ENCODE data around the gene PPM1H. TPM values are rescaled to one million over a fixed set of nuclear protein-coding genes. Genes with fewer than 3 reads are reported as not detected.

The PPM1H gene
- total RNA-seq, 1 experiment from 2014 or later, result 37.1 TPM

DNA sequence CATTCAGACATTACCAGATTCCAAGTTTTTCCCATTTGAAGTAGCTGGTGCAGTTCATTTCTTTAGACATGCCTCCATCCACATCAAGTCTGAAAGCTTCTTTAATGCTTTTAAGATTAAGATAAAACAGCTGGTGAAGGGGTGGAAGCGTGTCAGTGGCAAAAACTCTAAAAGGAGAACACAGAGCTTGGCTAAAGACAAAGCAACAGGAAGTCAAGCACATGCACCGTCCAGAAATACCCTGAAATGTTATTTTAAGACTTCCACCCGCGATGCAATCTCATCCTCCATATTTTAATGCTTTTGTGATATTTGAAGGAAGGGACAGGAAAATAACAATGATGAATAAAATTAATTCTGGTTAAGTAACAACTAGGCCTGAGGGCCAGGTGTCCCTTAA is 31.8 kb downstream of the PPM1H start:
- Mint-ChIP-seq H3K4me1 (peaks cover 26% of the 10 kb centered on the region), H3K9me3 (no peaks in the 10 kb centered on the region), H3K27me3 (ENCODE audit: low read depth) (no peaks in the 10 kb centered on the region), H3K4me3 (no peak overlapping the region), H3K36me3 (no peaks in the 10 kb centered on the region), H3K27ac (no peak overlapping the region)
- CTCF ChIA-PET, result no interaction called here
- POLR2A ChIA-PET, result no interaction called here
- ATAC-seq, result no peak
- TF ChIP-seq FOXJ3 (CRISPR knock-in tag; IDR thresholded peaks at IDR 0.05; ENCODE audit: borderline replicate concordance) (no peak), ELF4 (CRISPR knock-in tag; IDR thresholded peaks at IDR 0.05; ENCODE audit: low read depth) (no peak), ZNF671 (CRISPR knock-in tag; IDR thresholded peaks at IDR 0.05) (no peak), MXD4 (CRISPR knock-in tag; IDR thresholded peaks at IDR 0.05; ENCODE audit: borderline replicate concordance) (no peak), SMAD3 (CRISPR knock-in tag; IDR thresholded peaks at IDR 0.05; ENCODE audit: borderline replicate concordance) (no peak), ZNF263 (CRISPR knock-in tag; IDR thresholded peaks at IDR 0.05; ENCODE audit: low read depth) (no peak), ZBTB21 (CRISPR knock-in tag; IDR thresholded peaks at IDR 0.05; ENCODE audit: borderline replicate concordance) (no peak)
- TF ChIP-seq, protein P1, sequence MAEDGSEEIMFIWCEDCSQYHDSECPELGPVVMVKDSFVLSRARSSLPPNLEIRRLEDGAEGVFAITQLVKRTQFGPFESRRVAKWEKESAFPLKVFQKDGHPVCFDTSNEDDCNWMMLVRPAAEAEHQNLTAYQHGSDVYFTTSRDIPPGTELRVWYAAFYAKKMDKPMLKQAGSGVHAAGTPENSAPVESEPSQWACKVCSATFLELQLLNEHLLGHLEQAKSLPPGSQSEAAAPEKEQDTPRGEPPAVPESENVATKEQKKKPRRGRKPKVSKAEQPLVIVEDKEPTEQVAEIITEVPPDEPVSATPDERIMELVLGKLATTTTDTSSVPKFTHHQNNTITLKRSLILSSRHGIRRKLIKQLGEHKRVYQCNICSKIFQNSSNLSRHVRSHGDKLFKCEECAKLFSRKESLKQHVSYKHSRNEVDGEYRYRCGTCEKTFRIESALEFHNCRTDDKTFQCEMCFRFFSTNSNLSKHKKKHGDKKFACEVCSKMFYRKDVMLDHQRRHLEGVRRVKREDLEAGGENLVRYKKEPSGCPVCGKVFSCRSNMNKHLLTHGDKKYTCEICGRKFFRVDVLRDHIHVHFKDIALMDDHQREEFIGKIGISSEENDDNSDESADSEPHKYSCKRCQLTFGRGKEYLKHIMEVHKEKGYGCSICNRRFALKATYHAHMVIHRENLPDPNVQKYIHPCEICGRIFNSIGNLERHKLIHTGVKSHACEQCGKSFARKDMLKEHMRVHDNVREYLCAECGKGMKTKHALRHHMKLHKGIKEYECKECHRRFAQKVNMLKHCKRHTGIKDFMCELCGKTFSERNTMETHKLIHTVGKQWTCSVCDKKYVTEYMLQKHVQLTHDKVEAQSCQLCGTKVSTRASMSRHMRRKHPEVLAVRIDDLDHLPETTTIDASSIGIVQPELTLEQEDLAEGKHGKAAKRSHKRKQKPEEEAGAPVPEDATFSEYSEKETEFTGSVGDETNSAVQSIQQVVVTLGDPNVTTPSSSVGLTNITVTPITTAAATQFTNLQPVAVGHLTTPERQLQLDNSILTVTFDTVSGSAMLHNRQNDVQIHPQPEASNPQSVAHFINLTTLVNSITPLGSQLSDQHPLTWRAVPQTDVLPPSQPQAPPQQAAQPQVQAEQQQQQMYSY (CRISPR knock-in tag; IDR thresholded peaks at IDR 0.05), result no peak
- TF ChIP-seq, protein P2, sequence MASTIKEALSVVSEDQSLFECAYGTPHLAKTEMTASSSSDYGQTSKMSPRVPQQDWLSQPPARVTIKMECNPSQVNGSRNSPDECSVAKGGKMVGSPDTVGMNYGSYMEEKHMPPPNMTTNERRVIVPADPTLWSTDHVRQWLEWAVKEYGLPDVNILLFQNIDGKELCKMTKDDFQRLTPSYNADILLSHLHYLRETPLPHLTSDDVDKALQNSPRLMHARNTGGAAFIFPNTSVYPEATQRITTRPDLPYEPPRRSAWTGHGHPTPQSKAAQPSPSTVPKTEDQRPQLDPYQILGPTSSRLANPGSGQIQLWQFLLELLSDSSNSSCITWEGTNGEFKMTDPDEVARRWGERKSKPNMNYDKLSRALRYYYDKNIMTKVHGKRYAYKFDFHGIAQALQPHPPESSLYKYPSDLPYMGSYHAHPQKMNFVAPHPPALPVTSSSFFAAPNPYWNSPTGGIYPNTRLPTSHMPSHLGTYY (CRISPR knock-in tag; IDR thresholded peaks at IDR 0.05), result no peak
- TF ChIP-seq, protein P3, sequence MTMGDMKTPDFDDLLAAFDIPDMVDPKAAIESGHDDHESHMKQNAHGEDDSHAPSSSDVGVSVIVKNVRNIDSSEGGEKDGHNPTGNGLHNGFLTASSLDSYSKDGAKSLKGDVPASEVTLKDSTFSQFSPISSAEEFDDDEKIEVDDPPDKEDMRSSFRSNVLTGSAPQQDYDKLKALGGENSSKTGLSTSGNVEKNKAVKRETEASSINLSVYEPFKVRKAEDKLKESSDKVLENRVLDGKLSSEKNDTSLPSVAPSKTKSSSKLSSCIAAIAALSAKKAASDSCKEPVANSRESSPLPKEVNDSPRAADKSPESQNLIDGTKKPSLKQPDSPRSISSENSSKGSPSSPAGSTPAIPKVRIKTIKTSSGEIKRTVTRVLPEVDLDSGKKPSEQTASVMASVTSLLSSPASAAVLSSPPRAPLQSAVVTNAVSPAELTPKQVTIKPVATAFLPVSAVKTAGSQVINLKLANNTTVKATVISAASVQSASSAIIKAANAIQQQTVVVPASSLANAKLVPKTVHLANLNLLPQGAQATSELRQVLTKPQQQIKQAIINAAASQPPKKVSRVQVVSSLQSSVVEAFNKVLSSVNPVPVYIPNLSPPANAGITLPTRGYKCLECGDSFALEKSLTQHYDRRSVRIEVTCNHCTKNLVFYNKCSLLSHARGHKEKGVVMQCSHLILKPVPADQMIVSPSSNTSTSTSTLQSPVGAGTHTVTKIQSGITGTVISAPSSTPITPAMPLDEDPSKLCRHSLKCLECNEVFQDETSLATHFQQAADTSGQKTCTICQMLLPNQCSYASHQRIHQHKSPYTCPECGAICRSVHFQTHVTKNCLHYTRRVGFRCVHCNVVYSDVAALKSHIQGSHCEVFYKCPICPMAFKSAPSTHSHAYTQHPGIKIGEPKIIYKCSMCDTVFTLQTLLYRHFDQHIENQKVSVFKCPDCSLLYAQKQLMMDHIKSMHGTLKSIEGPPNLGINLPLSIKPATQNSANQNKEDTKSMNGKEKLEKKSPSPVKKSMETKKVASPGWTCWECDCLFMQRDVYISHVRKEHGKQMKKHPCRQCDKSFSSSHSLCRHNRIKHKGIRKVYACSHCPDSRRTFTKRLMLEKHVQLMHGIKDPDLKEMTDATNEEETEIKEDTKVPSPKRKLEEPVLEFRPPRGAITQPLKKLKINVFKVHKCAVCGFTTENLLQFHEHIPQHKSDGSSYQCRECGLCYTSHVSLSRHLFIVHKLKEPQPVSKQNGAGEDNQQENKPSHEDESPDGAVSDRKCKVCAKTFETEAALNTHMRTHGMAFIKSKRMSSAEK (CRISPR knock-in tag; IDR thresholded peaks at IDR 0.05; ENCODE audit: borderline replicate concordance), result no peak
- TF ChIP-seq, protein P4, sequence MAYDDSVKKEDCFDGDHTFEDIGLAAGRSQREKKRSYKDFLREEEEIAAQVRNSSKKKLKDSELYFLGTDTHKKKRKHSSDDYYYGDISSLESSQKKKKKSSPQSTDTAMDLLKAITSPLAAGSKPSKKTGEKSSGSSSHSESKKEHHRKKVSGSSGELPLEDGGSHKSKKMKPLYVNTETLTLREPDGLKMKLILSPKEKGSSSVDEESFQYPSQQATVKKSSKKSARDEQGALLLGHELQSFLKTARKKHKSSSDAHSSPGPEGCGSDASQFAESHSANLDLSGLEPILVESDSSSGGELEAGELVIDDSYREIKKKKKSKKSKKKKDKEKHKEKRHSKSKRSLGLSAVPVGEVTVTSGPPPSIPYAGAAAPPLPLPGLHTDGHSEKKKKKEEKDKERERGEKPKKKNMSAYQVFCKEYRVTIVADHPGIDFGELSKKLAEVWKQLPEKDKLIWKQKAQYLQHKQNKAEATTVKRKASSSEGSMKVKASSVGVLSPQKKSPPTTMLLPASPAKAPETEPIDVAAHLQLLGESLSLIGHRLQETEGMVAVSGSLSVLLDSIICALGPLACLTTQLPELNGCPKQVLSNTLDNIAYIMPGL (CRISPR knock-in tag; IDR thresholded peaks at IDR 0.05), result no peak
- TF ChIP-seq, protein P5, sequence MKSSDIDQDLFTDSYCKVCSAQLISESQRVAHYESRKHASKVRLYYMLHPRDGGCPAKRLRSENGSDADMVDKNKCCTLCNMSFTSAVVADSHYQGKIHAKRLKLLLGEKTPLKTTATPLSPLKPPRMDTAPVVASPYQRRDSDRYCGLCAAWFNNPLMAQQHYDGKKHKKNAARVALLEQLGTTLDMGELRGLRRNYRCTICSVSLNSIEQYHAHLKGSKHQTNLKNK (CRISPR knock-in tag; IDR thresholded peaks at IDR 0.05), result no peak
- DNase-seq (ENCODE audit: low spot score), result no peak

DNA sequence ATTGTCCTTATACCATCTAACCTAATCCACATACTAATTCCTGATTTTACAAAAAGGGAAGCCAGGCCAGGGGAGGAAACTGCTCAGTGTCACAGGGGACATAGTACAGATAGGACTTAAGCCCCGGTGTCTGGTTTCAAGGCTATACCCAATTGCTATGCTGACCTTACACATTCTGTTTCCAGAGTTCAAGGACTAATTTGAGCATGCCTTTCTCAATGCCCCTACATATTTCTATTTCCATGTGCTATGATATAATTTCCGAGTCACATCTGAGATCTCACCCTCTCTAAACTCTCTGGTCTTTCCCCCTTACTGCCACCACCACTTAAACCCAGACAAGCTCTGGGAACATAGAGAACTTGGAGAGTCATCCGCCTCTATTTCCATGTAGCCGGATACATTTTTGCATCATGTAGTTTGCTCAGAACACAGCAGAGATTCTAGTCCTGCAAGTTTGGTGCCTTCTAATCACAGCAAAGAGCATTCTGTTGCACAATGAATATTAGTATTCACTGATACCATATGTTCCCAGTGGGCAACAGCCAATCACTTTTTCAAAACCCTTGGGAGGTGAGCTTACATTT is 34.2 kb downstream of the PPM1H start:
- Mint-ChIP-seq H3K27me3 (ENCODE audit: low read depth) (no peaks in the 10 kb centered on the region), H3K4me1 (peaks cover 33% of the 10 kb centered on the region), H3K36me3 (peaks cover 11% of the 10 kb centered on the region), H3K9me3 (peaks cover 5% of the 10 kb centered on the region), H3K4me3 (no peak overlapping the region), H3K27ac (no peak overlapping the region)
- TF ChIP-seq GABPB1 (CRISPR knock-in tag; IDR thresholded peaks at IDR 0.05), result peak; percentile 96
- TF ChIP-seq NFYB (CRISPR knock-in tag; conservative IDR thresholded peaks at IDR 0.05; ENCODE audit: low read depth), result no peak
- DNase-seq (ENCODE audit: low spot score), result no peak
- ChIA-PET POLR2A (no interaction called here), CTCF (interaction anchor here (1.0 kb wide), 1 partner anchor 166 kb away, joined by 3 read pairs; no protein-coding TSS in a partner anchor)
- ATAC-seq, result no peak; the same call in 1 of the 2 replicates

All from WTC11 (cell line).